Measurements from ENCODE around the gene EFCAB11. TPM values are rescaled to one million over a fixed set of nuclear protein-coding genes. Genes with fewer than 3 reads are reported as not detected.
A peak's percentile ranks its signal among the peaks of the same experiment; 100 is the strongest.

EFCAB11 gene
- total RNA-seq, 2 donors from 2014 or later, result 8.2 to 9.6 TPM

- intact Hi-C loops (cut with DNase I), result no loop called here
- no peak overlapping the region for H3K27ac ChIP-seq
- H3K27me3 ChIP-seq (replicated peaks; ENCODE audit: insufficient read depth), result no peaks in the 10 kb centered on the region
- no peaks in the 10 kb centered on the region for H3K4me1 ChIP-seq (replicated peaks)
- no peak for DNase-seq (ENCODE audit: low spot score)
- TF ChIP-seq CTCF (IDR thresholded peaks at IDR 0.05) (no peak), POLR2A (IDR thresholded peaks at IDR 0.05) (no peak), POLR2AphosphoS5 (IDR thresholded peaks at IDR 0.05) (no peak)
- no peaks in the 10 kb centered on the region for H3K9me3 ChIP-seq
- no peak overlapping the region for H3K4me3 ChIP-seq
- 88% methylated on average over 1 of the region's 1 CpG for WGBS
- H3K36me3 ChIP-seq, result no peaks in the 10 kb centered on the region
Measured at GRCh38 chr14:89958966-89959365, 4.4 kb upstream of the EFCAB11 start.

- Histone ChIP-seq H3K27me3 (replicated peaks; ENCODE audit: insufficient read depth) (no peaks in the 10 kb centered on the region), H3K27ac (no peak overlapping the region), H3K36me3 (no peaks in the 10 kb centered on the region), H3K4me1 (replicated peaks) (no peaks in the 10 kb centered on the region), H3K4me3 (no peak overlapping the region), H3K9me3 (no peaks in the 10 kb centered on the region)
- no peak for DNase-seq (ENCODE audit: low spot score)
- intact Hi-C loops (cut with DNase I), result no loop called here
- 94% methylated on average over 8 of the region's 8 CpGs for WGBS
- no peak for TF ChIP-seq POLR2AphosphoS5 (IDR thresholded peaks at IDR 0.05)
- TF ChIP-seq POLR2A (IDR thresholded peaks at IDR 0.05), result no peak
- no peak for TF ChIP-seq CTCF (IDR thresholded peaks at IDR 0.05)
Measured at GRCh38 chr14:89957791-89958190, 3.3 kb upstream of the EFCAB11 start.

- no peak for DNase-seq (ENCODE audit: low spot score)
- Histone ChIP-seq H3K4me3 (no peak overlapping the region), H3K27ac (no peak overlapping the region), H3K36me3 (no peaks in the 10 kb centered on the region), H3K9me3 (no peaks in the 10 kb centered on the region), H3K27me3 (replicated peaks; ENCODE audit: insufficient read depth) (no peaks in the 10 kb centered on the region), H3K4me1 (replicated peaks) (no peaks in the 10 kb centered on the region)
- intact Hi-C loops (cut with DNase I), result no loop called here
- 76% methylated on average over 1 of the region's 1 CpG for WGBS
- TF ChIP-seq CTCF (IDR thresholded peaks at IDR 0.05) (no peak), POLR2A (IDR thresholded peaks at IDR 0.05) (no peak)
Measured at GRCh38 chr14:89957376-89957775, 2.8 kb upstream of the EFCAB11 start.

- DNase-seq (ENCODE audit: low spot score), result no peak
Measured at GRCh38 chr14:89956661-89957009, 2.1 kb upstream of the EFCAB11 start.

More at GRCh38 chr14:89956661-89957009, 2.1 kb upstream of the EFCAB11 start:
- intact Hi-C loops (cut with DNase I), result no loop called here
- TF ChIP-seq CTCF (IDR thresholded peaks at IDR 0.05) (no peak), POLR2A (IDR thresholded peaks at IDR 0.05) (no peak), POLR2AphosphoS5 (IDR thresholded peaks at IDR 0.05) (no peak)
- peak overlapping the region; percentile 83 to 84 for H3K27ac ChIP-seq
- H3K27me3 ChIP-seq (replicated peaks; ENCODE audit: insufficient read depth), result no peaks in the 10 kb centered on the region
- H3K4me3 ChIP-seq, result peak overlapping the region; percentile 66 to 84
- WGBS, result 27% methylated on average over 15 of the region's 15 CpGs
- no peaks in the 10 kb centered on the region for H3K36me3 ChIP-seq
- H3K9me3 ChIP-seq, result no peaks in the 10 kb centered on the region
- H3K4me1 ChIP-seq (replicated peaks), result no peaks in the 10 kb centered on the region
